DMS153 treated with DMSO at 0.1 percent for 48 hours (cell line): ENCODE results near the gene CRNN.

Experiments
- DNase-seq: peaks from one replicate; lab custom pipeline; 2025; ENCODE audit not compliant: unreplicated experiment; lab: John Stamatoyannopoulos, UW

Gene CRNN

GRCh38 chr1:152413909-152414308 is at the start of gene CRNN:
CRNN (minus strand) TSS chr1:152414263; CDS start chr1:152412233, 2,030 bp downstream.
- DNase-seq: no peak

- no peak for DNase-seq
Observed at GRCh38 chr1:152462636-152463035, 48.6 kb upstream of the CRNN start.

GRCh38 chr1:152461544-152461943 is 47.5 kb upstream of the CRNN start:
- DNase-seq: peak; percentile 13

- DNase-seq: no peak
Observed at GRCh38 chr1:152460529-152460899, 46.5 kb upstream of the CRNN start.

- DNase-seq: peak; percentile 46
Observed at GRCh38 chr1:152459596-152460528, 45.8 kb upstream of the CRNN start.

- peak; percentile 28 for DNase-seq
Observed at GRCh38 chr1:152458384-152459185, 44.5 kb upstream of the CRNN start.

GRCh38 chr1:152457561-152457960 is 43.5 kb upstream of the CRNN start:
- no peak for DNase-seq

- no peak for DNase-seq
Observed at GRCh38 chr1:152457071-152457470, 43.0 kb upstream of the CRNN start.

GRCh38 chr1:152451254-152451653 is 37.2 kb upstream of the CRNN start:
- no peak for DNase-seq

- no peak for DNase-seq
Observed at GRCh38 chr1:152449661-152450060, 35.6 kb upstream of the CRNN start.

GRCh38 chr1:152448496-152448895 is 34.4 kb upstream of the CRNN start:
- no peak for DNase-seq

- DNase-seq: no peak
Observed at GRCh38 chr1:152448095-152448494, 34.0 kb upstream of the CRNN start.

- DNase-seq: no peak
Observed at GRCh38 chr1:152447484-152447883, 33.4 kb upstream of the CRNN start.

- no peak for DNase-seq
Observed at GRCh38 chr1:152444045-152444444, 30.0 kb upstream of the CRNN start.

- no peak for DNase-seq
Observed at GRCh38 chr1:152442765-152443164, 28.7 kb upstream of the CRNN start.

GRCh38 chr1:152442301-152442700 is 28.2 kb upstream of the CRNN start:
- DNase-seq: no peak

- no peak for DNase-seq
Observed at GRCh38 chr1:152441756-152442155, 27.7 kb upstream of the CRNN start.

GRCh38 chr1:152440635-152441471 is 26.8 kb upstream of the CRNN start:
- peak; percentile 64 for DNase-seq

- no peak for DNase-seq
Observed at GRCh38 chr1:152436593-152437496, 22.8 kb upstream of the CRNN start.

GRCh38 chr1:152427458-152427857 is 13.4 kb upstream of the CRNN start:
- DNase-seq: no peak
